AG04450 (cell line): ENCODE data around the gene ZNF8. TPM values are rescaled to one million over a fixed set of nuclear protein-coding genes. Genes with fewer than 3 reads are reported as not detected.

Source experiments
- CTCF ChIA-PET: fragments of 300-600, 350-600 bp; formaldehyde crosslinking; extraction: SDS; loops from one replicate; lab custom pipeline; 2022; ENCODE audit warnings: antibody characterized with exemption, inconsistent platforms; lab: Charles Lee
- POLR2A ChIA-PET: fragments of 350-600 bp; formaldehyde crosslinking; extraction: SDS; loops from one replicate; lab custom pipeline; 2021; ENCODE audit warnings: antibody characterized with exemption, inconsistent platforms; lab: Yijun Ruan, JAX
- DNase-seq: peaks from one replicate; pipeline ENCODE4 v3.0.0-alpha.2; 2011; ENCODE audit warnings: low read depth, low spot score
- H3K27ac ChIP-seq: one replicate; pipeline ENCODE4 v1.5.1; 2012; ENCODE audit warnings: low read depth, low read length, control low read depth
- H3K27me3 ChIP-seq: one replicate; pipeline ENCODE4 v1.6.0; 2012; ENCODE audit warnings: low read length; ENCODE audit not compliant: control insufficient read depth, insufficient read depth
- H3K4me3 ChIP-seq: 2 replicates; pipeline ENCODE4 v1.5.1; 2011; ENCODE audit warnings: mild to moderate bottlenecking, low read depth, low read length, control low read depth
- H3K9me3 ChIP-seq: 2 replicates; pipeline ENCODE4 v1.5.1; 2012; ENCODE audit warnings: low read length; ENCODE audit not compliant: control insufficient read depth, insufficient read depth
- polyA plus RNA-seq: library from polyadenylated mRNA; depleted of rRNA; stranded (reverse); fragments of >200 nt; gene quantifications from 2 replicates; pipeline ENCODE4 v1.2.3, GENCODE V29; 2011
- TF ChIP-seq, protein P1 (sequence below): IDR thresholded peaks from 2 replicates; pipeline ENCODE4 v1.5.1; 2011; ENCODE audit warnings: low read depth, low read length, control low read depth, inconsistent platforms

The ZNF8 gene
- polyA plus RNA-seq, 1 experiment, result 3.2 TPM

DNA sequence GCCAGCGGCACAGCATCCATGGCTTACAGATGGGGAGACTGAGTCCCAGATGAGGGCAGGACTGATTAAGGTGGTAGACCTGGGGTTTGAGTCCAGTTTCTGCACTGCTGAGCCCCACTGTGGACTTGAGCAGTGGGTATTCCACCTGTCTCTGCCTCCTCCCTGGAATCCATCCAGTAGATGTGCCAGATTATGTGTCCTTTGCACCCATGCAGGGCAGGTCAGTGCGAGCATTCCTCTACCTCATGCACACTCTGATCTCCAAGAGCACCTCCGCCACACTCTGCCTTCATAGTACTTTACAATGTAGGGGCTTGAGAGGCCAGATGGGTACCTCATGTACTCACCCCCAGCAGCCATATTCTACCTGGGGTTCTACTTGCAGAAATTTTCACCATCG, 58.1 kb downstream of the ZNF8 start:
- POLR2A ChIA-PET, result no interaction called here
- Histone ChIP-seq H3K9me3 (peaks cover 25% of the 10 kb centered on the region), H3K27me3 (no peaks in the 10 kb centered on the region), H3K4me3 (no peak overlapping the region), H3K27ac (no peak overlapping the region)
- CTCF ChIA-PET, result no interaction called here
- DNase-seq, result no peak
- TF ChIP-seq, protein P1, sequence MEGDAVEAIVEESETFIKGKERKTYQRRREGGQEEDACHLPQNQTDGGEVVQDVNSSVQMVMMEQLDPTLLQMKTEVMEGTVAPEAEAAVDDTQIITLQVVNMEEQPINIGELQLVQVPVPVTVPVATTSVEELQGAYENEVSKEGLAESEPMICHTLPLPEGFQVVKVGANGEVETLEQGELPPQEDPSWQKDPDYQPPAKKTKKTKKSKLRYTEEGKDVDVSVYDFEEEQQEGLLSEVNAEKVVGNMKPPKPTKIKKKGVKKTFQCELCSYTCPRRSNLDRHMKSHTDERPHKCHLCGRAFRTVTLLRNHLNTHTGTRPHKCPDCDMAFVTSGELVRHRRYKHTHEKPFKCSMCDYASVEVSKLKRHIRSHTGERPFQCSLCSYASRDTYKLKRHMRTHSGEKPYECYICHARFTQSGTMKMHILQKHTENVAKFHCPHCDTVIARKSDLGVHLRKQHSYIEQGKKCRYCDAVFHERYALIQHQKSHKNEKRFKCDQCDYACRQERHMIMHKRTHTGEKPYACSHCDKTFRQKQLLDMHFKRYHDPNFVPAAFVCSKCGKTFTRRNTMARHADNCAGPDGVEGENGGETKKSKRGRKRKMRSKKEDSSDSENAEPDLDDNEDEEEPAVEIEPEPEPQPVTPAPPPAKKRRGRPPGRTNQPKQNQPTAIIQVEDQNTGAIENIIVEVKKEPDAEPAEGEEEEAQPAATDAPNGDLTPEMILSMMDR, result no peak

GRCh38 chr19:58338336-58338735, 59.6 kb downstream of the ZNF8 start:
- no peak for DNase-seq
- H3K9me3 ChIP-seq, result peaks cover 25% of the 10 kb centered on the region
- ChIA-PET POLR2A (no interaction called here), CTCF (interaction anchor here (0.6 kb wide), 1 partner anchor 9 kb away, joined by 4 read pairs; no protein-coding TSS in a partner anchor)
- H3K27ac ChIP-seq, result no peak overlapping the region
- no peak overlapping the region for H3K4me3 ChIP-seq
- TF ChIP-seq, protein P1, result no peak
- no peaks in the 10 kb centered on the region for H3K27me3 ChIP-seq

- DNase-seq, result no peak
- ChIA-PET POLR2A (no interaction called here), CTCF (interaction anchor here (0.6 kb wide), 1 partner anchor 8 kb away, joined by 4 read pairs; no protein-coding TSS in a partner anchor)
- Histone ChIP-seq H3K27me3 (no peaks in the 10 kb centered on the region), H3K9me3 (peaks cover 25% of the 10 kb centered on the region), H3K27ac (no peak overlapping the region), H3K4me3 (no peak overlapping the region)
- TF ChIP-seq, protein P1, result no peak
These were observed 60.2 kb downstream of the ZNF8 start for GRCh38 chr19:58338825-58339558.

DNA sequence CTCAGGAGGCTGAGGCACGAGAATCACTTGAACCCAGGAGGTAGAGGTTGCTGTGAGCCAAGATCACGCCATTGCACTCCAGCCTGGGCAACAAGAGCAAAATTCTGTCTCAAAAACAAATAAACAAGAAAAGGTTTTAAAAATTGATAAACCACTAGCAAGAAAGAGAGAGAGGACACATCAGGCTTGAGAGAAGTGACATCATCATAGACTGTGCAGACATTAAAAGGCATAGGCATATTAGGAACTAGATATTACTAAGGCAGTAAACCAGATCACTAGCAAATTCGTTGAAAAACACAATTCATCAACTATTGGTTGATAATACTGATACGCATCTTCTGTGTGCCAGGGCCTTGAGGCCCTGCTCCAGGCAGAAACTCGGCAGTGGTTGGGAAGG, 66.8 kb downstream of the ZNF8 start:
- CTCF ChIA-PET, result no interaction called here
- H3K27me3 ChIP-seq, result no peaks in the 10 kb centered on the region
- no peak for DNase-seq
- H3K27ac ChIP-seq, result no peak overlapping the region
- POLR2A ChIA-PET, result interaction anchor here (2.8 kb wide), 1 partner anchor 19 kb away, joined by 9 read pairs; the partner anchor contains the start of gene ZSCAN22
- H3K4me3 ChIP-seq, result no peak overlapping the region
- peaks cover 12% of the 10 kb centered on the region; the same call in 1 of the 2 replicates for H3K9me3 ChIP-seq
- TF ChIP-seq, protein P1, result no peak
